H1 (cell line): ENCODE results near the gene INPP4A. TPM values are rescaled to one million over a fixed set of nuclear protein-coding genes. Genes with fewer than 3 reads are reported as not detected.
A peak's percentile ranks its signal among the peaks of the same experiment; 100 is the strongest.

Experiments used
- CTCF ChIA-PET: fragments of 300-600 bp; sonication (Branson Sonifier 250); formaldehyde crosslinking; loops from one replicate; lab custom pipeline; 2021; ENCODE audit not compliant: partially characterized antibody; lab: Charles Lee
- POLR2A ChIA-PET: fragments of 300-600 bp; sonication (Branson Sonifier 250); formaldehyde crosslinking; loops from one replicate; lab custom pipeline; 2021; ENCODE audit warnings: inconsistent platforms; ENCODE audit not compliant: partially characterized antibody; lab: Charles Lee
- DNase-seq, 2 experiments: peaks; one replicate each; pipeline versions ENCODE4 v3.0.0 to v3.0.0-alpha.2; 2010 to 2022; ENCODE audit warnings: low spot score in 2 of 2, low read depth in 1 of 2, mixed read lengths in 1 of 2
- FAIRE-seq: peaks from 2 replicates; lab custom pipeline; 2011; peaks lifted over from hg19 to GRCh38; lab: Jason Lieb, UNC
- H2AFZ ChIP-seq: 2 replicates; pipeline ENCODE4 v1.8.1; 2012; ENCODE audit warnings: low read length, inconsistent platforms
- H2AK5ac ChIP-seq: 2 replicates; pipeline ENCODE4 v1.6.1; 2013; ENCODE audit warnings: low read depth, low read length
- H2BK120ac ChIP-seq: replicated peaks from 2 replicates; pipeline ENCODE3; 2013; ENCODE audit warnings: low read depth, low read length, inconsistent platforms
- H2BK12ac ChIP-seq: 2 replicates; pipeline ENCODE4 v1.6.1; 2013; ENCODE audit warnings: low read depth, low read length
- H2BK15ac ChIP-seq: 2 replicates; pipeline ENCODE4 v1.6.1; 2013; ENCODE audit warnings: low read length
- H2BK20ac ChIP-seq: 2 replicates; pipeline ENCODE4 v1.6.1; 2013; ENCODE audit warnings: low read length
- H2BK5ac ChIP-seq: 2 replicates; pipeline ENCODE4 v1.6.1; 2013; ENCODE audit warnings: low read depth, low read length
- H3K14ac ChIP-seq: 2 replicates; pipeline ENCODE4 v1.6.1; 2013; ENCODE audit warnings: inconsistent platforms; ENCODE audit not compliant: insufficient read length
- H3K18ac ChIP-seq: 2 replicates; pipeline ENCODE4 v1.6.1; 2013; ENCODE audit warnings: low read length; ENCODE audit errors: extremely low read depth
- H3K23ac ChIP-seq: 2 replicates; pipeline ENCODE4 v1.6.1; 2013; ENCODE audit warnings: inconsistent platforms; ENCODE audit not compliant: insufficient read length
- H3K23me2 ChIP-seq: 2 replicates; pipeline ENCODE4 v1.6.1; 2013; ENCODE audit warnings: low read depth, low read length
- H3K27ac ChIP-seq: 2 replicates; pipeline ENCODE4 v1.6.1; 2011; ENCODE audit warnings: low read depth, low read length, inconsistent platforms
- H3K27me3 ChIP-seq, 4 experiments: replicated peaks in 1 of 4; 1 replicate in 1 of 4; 2 replicates in 3 of 4; pipeline versions ENCODE4 v1.6.1 to v1.8.1; 2011 to 2013; ENCODE audit warnings: low read length in 3 of 4, mild to moderate bottlenecking in 3 of 4, inconsistent platforms in 2 of 4, mixed read lengths in 2 of 4, moderate library complexity in 1 of 4; ENCODE audit not compliant: control insufficient read depth in 3 of 4, insufficient read depth in 3 of 4; ENCODE audit errors: extremely low read depth in 1 of 4
- H3K36me3 ChIP-seq, 4 experiments: 2 replicates each; pipeline versions ENCODE4 v1.6.1 to v1.8.1; 2011 to 2013; ENCODE audit warnings: mild to moderate bottlenecking in 4 of 4, low read length in 3 of 4, moderate library complexity in 2 of 4, control low read depth in 1 of 4, inconsistent platforms in 1 of 4; ENCODE audit not compliant: insufficient read depth in 4 of 4, control insufficient read depth in 2 of 4
- H3K4ac ChIP-seq: replicated peaks from 2 replicates; pipeline ENCODE3; 2013; ENCODE audit warnings: low read length, low read depth, mixed read lengths, inconsistent platforms; ENCODE audit not compliant: insufficient read length
- H3K4me1 ChIP-seq, 4 experiments: replicated peaks in 1 of 4; 1 replicate in 1 of 4; 2 replicates in 3 of 4; pipeline versions ENCODE4 v1.6.1 to v1.8.1; 2011 to 2013; ENCODE audit warnings: low read length in 3 of 4, inconsistent platforms in 2 of 4, mixed read lengths in 1 of 4; ENCODE audit not compliant: insufficient read depth in 4 of 4, control insufficient read depth in 3 of 4
- H3K4me2 ChIP-seq, 2 experiments: 2 replicates each; pipeline versions ENCODE4 v1.6.1 to v1.8.1; 2011 to 2013; ENCODE audit warnings: low read depth in 2 of 2, low read length in 2 of 2, control low read depth in 1 of 2, inconsistent platforms in 1 of 2, mild to moderate bottlenecking in 1 of 2; ENCODE audit not compliant: insufficient read depth in 1 of 2
- H3K4me3 ChIP-seq, 4 experiments: fragments of 200-600, 300-600 bp in 1 of 4; sonication (generic), shearing (Covaris generic), sonication (Bioruptor Twin) in 1 of 4; 2 replicates each; pipeline versions ENCODE4 v1.5.1 to v1.8.1; 2011 to 2016; ENCODE audit warnings: low read length in 4 of 4, low read depth in 3 of 4, control low read depth in 2 of 4, inconsistent platforms in 2 of 4, mild to moderate bottlenecking in 2 of 4, mixed read lengths in 1 of 4, moderate library complexity in 1 of 4; ENCODE audit not compliant: insufficient read depth in 2 of 4; ENCODE audit errors: extremely low read depth in 1 of 4
- H3K56ac ChIP-seq: replicated peaks from 2 replicates; pipeline ENCODE3; 2013; ENCODE audit warnings: low read depth, mild to moderate bottlenecking, mixed read lengths, low read length, inconsistent platforms; ENCODE audit not compliant: insufficient read length
- H3K79me1 ChIP-seq: 2 replicates; pipeline ENCODE4 v1.6.1; 2013; ENCODE audit warnings: low read depth, low read length, control low read depth
- H3K79me2 ChIP-seq, 2 experiments: 2 replicates each; pipeline versions ENCODE4 v1.6.1 to v1.8.1; 2012 to 2013; ENCODE audit warnings: low read length in 2 of 2, mild to moderate bottlenecking in 2 of 2, inconsistent platforms in 1 of 2; ENCODE audit not compliant: insufficient read depth in 2 of 2, control insufficient read depth in 1 of 2
- H3K9ac ChIP-seq, 4 experiments: replicated peaks in 1 of 4; 1 replicate in 1 of 4; 2 replicates in 3 of 4; pipeline versions ENCODE4 v1.6.1 to v1.8.1; 2011 to 2013; ENCODE audit warnings: low read depth in 3 of 4, low read length in 3 of 4, control low read depth in 2 of 4, mild to moderate bottlenecking in 2 of 4, moderate library complexity in 2 of 4, inconsistent platforms in 1 of 4; ENCODE audit errors: extremely low read depth in 1 of 4
- H3K9me3 ChIP-seq, 2 experiments: 2 replicates each; pipeline versions ENCODE4 v1.6.1 to v1.8.1; 2012 to 2013; ENCODE audit warnings: mild to moderate bottlenecking in 2 of 2, moderate library complexity in 2 of 2, control low read depth in 1 of 2, inconsistent platforms in 1 of 2, low read depth in 1 of 2, low read length in 1 of 2, mixed read lengths in 1 of 2; ENCODE audit not compliant: insufficient read depth in 2 of 2
- H4K20me1 ChIP-seq, 2 experiments: replicated peaks in 1 of 2; 2 replicates each; pipeline versions ENCODE3 to v1.8.1; 2011 to 2013; ENCODE audit warnings: inconsistent platforms in 2 of 2, low read length in 2 of 2, mild to moderate bottlenecking in 1 of 2; ENCODE audit not compliant: insufficient read depth in 2 of 2, control insufficient read depth in 1 of 2
- H4K5ac ChIP-seq: 2 replicates; pipeline ENCODE4 v1.6.1; 2013; ENCODE audit warnings: low read length, low read depth, mixed read lengths, inconsistent platforms; ENCODE audit not compliant: insufficient read length
- H4K8ac ChIP-seq: 2 replicates; pipeline ENCODE4 v1.8.0; 2013; ENCODE audit warnings: mild to moderate bottlenecking, moderate library complexity, low read length, inconsistent platforms; ENCODE audit not compliant: insufficient read depth; ENCODE audit errors: extremely low read depth
- H4K91ac ChIP-seq: replicated peaks from 2 replicates; pipeline ENCODE3; 2013; ENCODE audit warnings: low read length, mixed read lengths, inconsistent platforms; ENCODE audit not compliant: insufficient read length
- SIX5 ChIP-seq: IDR thresholded peaks from 2 replicates; pipeline ENCODE4 v1.6.1; 2011; ENCODE audit warnings: mild to moderate bottlenecking, low read depth, low read length
- SUZ12 ChIP-seq: fragments of 200-600 bp; sonication (generic); IDR thresholded peaks from 2 replicates; pipeline ENCODE4 v1.6.1; 2012; ENCODE audit warnings: mild to moderate bottlenecking, inconsistent platforms, low read length, moderate library complexity, mixed read lengths
- TCF12 ChIP-seq: IDR thresholded peaks from 2 replicates; pipeline ENCODE4 v1.6.1; 2011; ENCODE audit warnings: low read depth, mild to moderate bottlenecking, low read length
- YY1 ChIP-seq: IDR thresholded peaks from 2 replicates; pipeline ENCODE4 v1.6.1; 2011; ENCODE audit warnings: low read depth, mild to moderate bottlenecking, low read length
- WGBS, 2 experiments: shearing (Covaris generic) in 1 of 2; methylation state at CpG; one replicate each; pipeline versions ENCODE4 v1.1.6 to v1.1.7; 2013 to 2015; ENCODE audit warnings: low lambda C conversion rate in 2 of 2, mixed read lengths in 2 of 2, inconsistent platforms in 1 of 2, low coverage in 1 of 2, missing lambda C conversion rate in 1 of 2; ENCODE audit not compliant: insufficient replicate concordance in 2 of 2, insufficient coverage in 1 of 2, insufficient read length in 1 of 2; ENCODE audit errors: extremely low coverage in 1 of 2, missing lambda C conversion rate in 1 of 2; 5-methylcytosine and 5-hydroxymethylcytosine counted together
- polyA plus RNA-seq, 7 experiments: library from polyadenylated mRNA; depleted of rRNA in 3 of 7; stranded (reverse) in 5 of 7; unstranded in 2 of 7; fragments of >200 nt in 5 of 7; fragments of 200-250 nt in 2 of 7; gene quantifications; 1 replicate in 5 of 7; 2 replicates in 1 of 7; 4 replicates in 1 of 7; pipeline versions ENCODE4 v1.2.1 to v1.2.3, GENCODE V29; 2011 to 2013; ENCODE audit warnings: missing spikeins in 2 of 7, mixed read lengths in 2 of 7
- total RNA-seq: library from RNA; stranded (reverse); fragmentation: NEBNext Ultra II Directional; extraction: Animal tissue kit (Norgen Biotek cat#: 25700); gene quantifications from 2 replicates; pipeline ENCODE4 v1.2.1, GENCODE V29; 2021
- TF ChIP-seq, protein P1 (sequence below): IDR thresholded peaks from 2 replicates; pipeline ENCODE4 v1.6.1; 2012; ENCODE audit warnings: inconsistent platforms

The INPP4A gene
- total and polyA plus RNA-seq, 2 of the 8 experiments (the other 6 are each of a cell fraction or from before 2014, with no cell fraction given): 25.6 to 34.3 TPM

DNA sequence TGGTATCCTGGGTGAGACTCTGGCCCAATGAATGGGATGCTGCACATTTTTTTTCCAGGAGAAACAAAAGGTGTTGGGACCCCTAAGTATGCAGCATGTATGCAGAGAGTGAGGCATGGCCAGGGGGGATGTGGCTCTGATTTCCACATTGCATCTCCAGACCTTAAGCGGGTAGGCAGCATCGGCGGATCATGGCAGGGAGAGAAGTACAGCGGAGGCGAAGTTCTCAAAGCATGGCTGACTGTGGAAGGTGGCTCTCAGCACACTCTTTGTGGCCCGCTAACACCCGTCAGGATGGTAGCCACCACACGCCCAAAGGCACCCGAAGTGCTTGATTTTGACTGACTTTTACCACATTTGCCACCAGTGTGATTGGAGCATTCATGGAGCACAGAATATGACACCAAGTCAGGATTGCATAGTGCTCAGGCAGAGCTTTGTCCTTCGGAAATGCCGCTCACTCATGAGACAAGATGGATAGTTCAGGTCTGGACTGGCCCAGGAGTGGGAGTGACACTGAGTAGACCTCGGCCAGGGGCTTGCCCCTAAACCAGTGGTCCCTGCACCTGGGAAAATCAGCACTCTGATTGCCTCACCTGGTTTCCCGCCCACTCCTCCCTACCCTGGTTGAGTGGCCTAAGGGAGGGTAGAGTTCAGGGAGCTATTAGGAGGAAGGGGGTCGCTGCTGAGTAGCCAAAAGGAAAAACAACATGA is 14.2 kb downstream of the INPP4A start:
- peaks cover 0 to 4% (median 0%) of the 10 kb centered on the region in 4 experiments; a peak in 1 of 8 replicates for H3K36me3 ChIP-seq
- peaks cover 2 to 86% of the 10 kb centered on the region in 2 experiments; a peak in 3 of 4 replicates for H3K79me2 ChIP-seq
- H4K20me1 ChIP-seq: peaks cover 7 to 22% of the 10 kb centered on the region in 2 experiments
- no peaks in the 10 kb centered on the region for H3K23me2 ChIP-seq
- 85% methylated on average over 14 of the region's 14 CpGs; no CpG with 5 or more reads in 1 of the 2 experiments for WGBS, 2 experiments
- no peak overlapping the region for H3K56ac ChIP-seq
- H3K9me3 ChIP-seq: no peaks in the 10 kb centered on the region
- no peak overlapping the region for H3K9ac ChIP-seq
- H2BK20ac ChIP-seq: no peak overlapping the region
- no peak overlapping the region for H2BK15ac ChIP-seq
- no peak overlapping the region for H4K5ac ChIP-seq
- no peak overlapping the region for H2BK5ac ChIP-seq
- FAIRE-seq (no peak), DNase-seq (no peak)
- no peak overlapping the region for H4K8ac ChIP-seq
- peaks cover 26% of the 10 kb centered on the region for H3K79me1 ChIP-seq
- H3K23ac ChIP-seq: no peak overlapping the region
- H3K27me3 ChIP-seq: no peaks in the 10 kb centered on the region
- CTCF ChIA-PET: interaction anchor here (0.6 to 3.0 kb wide), 5 partner anchors 8 to 30 kb away, joined by 3 to 10 read pairs (median 3); no protein-coding TSS in a partner anchor
- no peak overlapping the region for H2BK120ac ChIP-seq
- no peak overlapping the region for H3K4me3 ChIP-seq
- H2BK12ac ChIP-seq: no peak overlapping the region
- POLR2A ChIA-PET: interaction anchor here (1.0 kb wide), 1 partner anchor 36 kb away, joined by 3 read pairs; no protein-coding TSS in a partner anchor
- H2AFZ ChIP-seq: no peak overlapping the region
- no peak overlapping the region for H3K18ac ChIP-seq
- no peak overlapping the region for H3K14ac ChIP-seq
- H3K27ac ChIP-seq: peak overlapping the region; percentile 7; the same call in 1 of the 2 replicates
- no peak overlapping the region for H3K4me2 ChIP-seq
- no peak overlapping the region for H4K91ac ChIP-seq
- no peak overlapping the region for H3K4ac ChIP-seq
- TF ChIP-seq SUZ12 (no peak), TCF12 (no peak), SIX5 (no peak), YY1 (no peak)
- TF ChIP-seq, protein P1, sequence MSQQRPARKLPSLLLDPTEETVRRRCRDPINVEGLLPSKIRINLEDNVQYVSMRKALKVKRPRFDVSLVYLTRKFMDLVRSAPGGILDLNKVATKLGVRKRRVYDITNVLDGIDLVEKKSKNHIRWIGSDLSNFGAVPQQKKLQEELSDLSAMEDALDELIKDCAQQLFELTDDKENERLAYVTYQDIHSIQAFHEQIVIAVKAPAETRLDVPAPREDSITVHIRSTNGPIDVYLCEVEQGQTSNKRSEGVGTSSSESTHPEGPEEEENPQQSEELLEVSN: 0 out of 2 replicates have a peak, but pooled peaks have one; percentile 18
- peaks cover 14 to 35% (median 23%) of the 10 kb centered on the region in 4 experiments for H3K4me1 ChIP-seq
- H2AK5ac ChIP-seq: peak overlapping the region; percentile 19; the same call in 1 of the 2 replicates
